Vagina (tissue), 2 donors: ENCODE measurements around the gene SLC39A7.

Source experiments
- CTCF ChIP-seq, 3 experiments: fragments of 450-650 bp in 2 of 3; fragments of 200-600 bp in 1 of 3; sonication (generic) in 1 of 3; IDR thresholded peaks; one replicate each; pipeline ENCODE4 v1.5.1; 2017 to 2019; ENCODE audit warnings: antibody characterized with exemption in 3 of 3, mild to moderate bottlenecking in 2 of 3, moderate library complexity in 2 of 3
- POLR2A ChIP-seq, 2 donors: fragments of 450-650 bp; IDR thresholded peaks; one replicate each; pipeline ENCODE4 v1.6.1; 2017; ENCODE audit warnings: antibody characterized with exemption in 2 of 2, mild to moderate bottlenecking in 2 of 2, moderate library complexity in 2 of 2

GRCh38 chr6:33192105-33192646 lies 8.5 kb upstream of the SLC39A7 start, which contains the start of gene COL11A2:
- TF ChIP-seq CTCF (IDR thresholded peaks at IDR 0.05) (no peak), POLR2A (IDR thresholded peaks at IDR 0.05) (no peak)
